Stimulated activated naive CD8-positive, alpha-beta T cell treated with anti-CD3 and anti-CD28 coated beads, Interleukin-15, amount 100 ng/mL, for 72 hours (primary cell): ENCODE results near the gene RXRA.

ENCODE experiments used
- ATAC-seq: fragments of 150-1000 bp; cut with Tn5 transposase; 2 replicates; pipeline ENCODE4 v1.10.0; 2021; ENCODE audit warnings: mild to moderate bottlenecking, moderate library complexity
- DNase-seq, 2 donors: peaks; one replicate each; pipeline ENCODE4 v3.0.0; 2021 to 2022
- H3K27ac Mint-ChIP-seq, 2 donors: one replicate each; pipeline ENCODE4 v1.8.0; 2022; ENCODE audit warnings: mild to moderate bottlenecking in 2 of 2, mixed read lengths in 2 of 2, moderate library complexity in 2 of 2
- H3K27me3 Mint-ChIP-seq: one replicate; pipeline ENCODE4 v1.8.0; 2022; ENCODE audit warnings: mixed read lengths
- H3K4me1 Mint-ChIP-seq: one replicate; pipeline ENCODE4 v1.8.0; 2022; ENCODE audit warnings: mild to moderate bottlenecking, mixed read lengths
- H3K4me3 Mint-ChIP-seq, 2 donors: one replicate each; pipeline ENCODE4 v1.8.0; 2022; ENCODE audit warnings: mild to moderate bottlenecking in 2 of 2, mixed read lengths in 2 of 2, moderate library complexity in 1 of 2
- H3K9me3 Mint-ChIP-seq, 2 donors: one replicate each; pipeline ENCODE4 v1.8.0; 2022; ENCODE audit warnings: mixed read lengths in 2 of 2

The RXRA gene

DNA sequence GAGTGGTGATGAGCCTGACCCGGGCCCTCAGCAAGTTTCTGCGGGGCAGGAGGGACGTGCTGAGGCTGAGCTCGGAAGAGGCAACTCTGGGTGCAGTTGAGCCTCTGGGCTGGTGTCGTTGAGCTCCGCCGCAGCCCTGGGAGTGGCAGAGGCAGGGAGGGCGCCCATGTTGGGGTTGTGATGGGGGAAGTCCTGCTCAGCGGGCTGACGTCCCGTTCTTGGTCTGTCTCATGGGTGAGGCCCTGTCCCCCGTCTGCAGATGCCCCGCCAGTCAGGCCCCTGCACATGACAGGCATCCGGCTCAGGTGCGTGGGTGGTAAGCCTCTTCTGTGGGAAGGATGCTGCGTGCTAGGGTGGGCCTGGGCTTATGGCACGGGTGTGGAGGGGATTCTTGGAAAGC, 64.3 kb downstream of the RXRA start:
- DNase-seq (peak; percentile 85 to 94), ATAC-seq (peak; percentile 84)
- Mint-ChIP-seq H3K4me1 (peaks cover 78% of the 10 kb centered on the region), H3K4me3 (peak overlapping the region; percentile 72 to 81), H3K27me3 (peaks cover 22% of the 10 kb centered on the region), H3K27ac (peak overlapping the region; percentile 90 to 98), H3K9me3 (peaks cover 6 to 8% of the 10 kb centered on the region in 2 donors)

DNA sequence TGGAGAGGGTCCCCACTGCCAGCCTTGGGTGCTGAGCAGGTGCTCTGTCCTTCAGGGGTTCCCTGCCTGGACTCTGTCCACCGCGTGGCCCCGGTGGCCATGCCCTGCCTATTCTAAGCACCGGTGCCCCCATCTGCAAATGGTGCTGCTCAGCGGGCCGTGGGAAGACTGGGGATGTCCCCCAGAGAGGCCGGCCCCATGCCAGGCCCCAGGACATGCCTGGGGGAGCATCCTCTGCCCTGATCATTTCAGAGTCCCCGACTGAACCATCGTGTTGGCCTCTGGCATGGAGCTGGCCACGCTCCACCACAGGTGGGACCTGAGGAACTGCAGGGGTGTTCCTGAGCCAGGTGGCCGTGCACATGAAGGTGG, 64.7 kb downstream of the RXRA start:
- DNase-seq, result no peak
- H3K27ac Mint-ChIP-seq, result peak overlapping the region; percentile 90 to 98
- peaks cover 22% of the 10 kb centered on the region for H3K27me3 Mint-ChIP-seq
- peak overlapping the region; percentile 72 to 81 for H3K4me3 Mint-ChIP-seq
- peaks cover 82% of the 10 kb centered on the region for H3K4me1 Mint-ChIP-seq
- peak; percentile 16 for ATAC-seq
- peaks cover 6 to 8% of the 10 kb centered on the region in 2 donors for H3K9me3 Mint-ChIP-seq

DNA sequence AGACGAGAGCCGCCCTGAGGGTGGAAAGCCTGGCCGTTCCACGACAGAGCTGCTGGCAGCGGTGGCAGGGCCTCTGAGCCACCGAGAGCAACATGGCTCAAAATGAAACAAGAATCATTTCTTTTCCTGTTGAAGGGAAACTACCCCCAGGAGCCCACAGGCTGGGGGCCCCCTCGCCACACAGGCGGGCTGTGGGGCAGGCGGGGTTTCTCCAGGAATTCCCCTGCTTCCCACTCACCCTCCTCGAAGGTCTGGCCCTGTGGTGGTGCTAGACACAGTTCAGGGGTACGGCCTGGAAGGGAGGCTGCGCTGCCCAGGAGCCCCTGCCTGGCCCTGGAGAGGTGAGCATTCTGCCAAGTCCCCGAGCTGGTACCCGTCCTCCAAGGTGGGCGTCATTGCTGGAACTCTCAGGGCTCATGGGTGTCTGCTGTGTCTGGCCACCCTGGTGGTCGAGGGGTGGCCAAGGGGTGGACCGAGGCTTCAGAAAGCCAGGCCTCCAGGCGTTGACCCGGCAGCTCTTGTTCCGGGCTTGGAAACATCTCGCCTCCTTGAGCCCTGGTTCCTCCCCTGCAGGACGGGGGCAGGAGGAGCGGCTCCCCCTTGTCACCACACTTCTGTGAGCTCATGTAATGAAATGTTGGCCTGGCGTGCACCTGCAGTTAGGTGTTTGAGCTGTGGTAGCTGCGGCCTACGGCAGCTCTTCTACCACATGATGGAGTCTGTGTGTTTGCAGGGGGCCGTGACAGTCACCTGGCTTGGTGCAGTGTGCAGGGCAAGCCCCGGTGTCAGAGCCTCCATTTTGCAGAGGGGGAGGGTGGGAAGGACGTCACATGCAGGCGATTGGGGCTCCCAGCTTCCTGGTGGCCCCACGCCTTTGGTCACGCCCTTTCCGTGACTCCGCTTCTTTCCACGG, 65.3 kb downstream of the RXRA start:
- peak; percentile 89 to 91 for DNase-seq
- Mint-ChIP-seq H3K9me3 (peaks cover 6 to 8% of the 10 kb centered on the region in 2 donors), H3K4me1 (peaks cover 88% of the 10 kb centered on the region), H3K27ac (peak overlapping the region; percentile 90 to 98), H3K27me3 (peaks cover 22% of the 10 kb centered on the region), H3K4me3 (peak overlapping the region; percentile 72 to 81)
- ATAC-seq, result peak; percentile 77

DNA sequence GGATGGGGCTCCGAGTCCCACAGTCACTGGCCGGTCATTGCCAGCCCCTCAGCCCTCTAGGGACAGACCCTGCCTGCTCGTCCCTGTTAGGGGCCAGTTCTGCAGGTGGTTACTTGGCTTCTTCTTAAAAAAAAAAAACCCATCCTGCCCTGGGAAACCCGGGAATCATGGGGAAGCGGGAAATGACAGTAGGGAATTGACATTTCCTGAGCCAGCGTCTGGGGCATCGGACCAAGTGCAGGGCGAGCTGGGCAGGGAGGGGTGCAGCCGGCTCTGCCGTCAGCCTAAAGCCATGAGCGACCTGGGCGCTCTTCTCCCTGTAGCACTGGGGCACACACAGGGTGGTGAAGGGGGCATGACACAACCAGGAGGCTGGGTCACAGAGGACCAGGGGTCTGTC, 66.6 kb downstream of the RXRA start:
- H3K4me3 Mint-ChIP-seq, result peak overlapping the region in 1 of 2 donors; percentile 81
- H3K9me3 Mint-ChIP-seq, result peaks cover 6 to 8% of the 10 kb centered on the region in 2 donors
- ATAC-seq (no peak), DNase-seq (no peak)
- peaks cover 22% of the 10 kb centered on the region for H3K27me3 Mint-ChIP-seq
- H3K4me1 Mint-ChIP-seq, result peaks cover 100% of the 10 kb centered on the region
- H3K27ac Mint-ChIP-seq, result no peak overlapping the region

DNA sequence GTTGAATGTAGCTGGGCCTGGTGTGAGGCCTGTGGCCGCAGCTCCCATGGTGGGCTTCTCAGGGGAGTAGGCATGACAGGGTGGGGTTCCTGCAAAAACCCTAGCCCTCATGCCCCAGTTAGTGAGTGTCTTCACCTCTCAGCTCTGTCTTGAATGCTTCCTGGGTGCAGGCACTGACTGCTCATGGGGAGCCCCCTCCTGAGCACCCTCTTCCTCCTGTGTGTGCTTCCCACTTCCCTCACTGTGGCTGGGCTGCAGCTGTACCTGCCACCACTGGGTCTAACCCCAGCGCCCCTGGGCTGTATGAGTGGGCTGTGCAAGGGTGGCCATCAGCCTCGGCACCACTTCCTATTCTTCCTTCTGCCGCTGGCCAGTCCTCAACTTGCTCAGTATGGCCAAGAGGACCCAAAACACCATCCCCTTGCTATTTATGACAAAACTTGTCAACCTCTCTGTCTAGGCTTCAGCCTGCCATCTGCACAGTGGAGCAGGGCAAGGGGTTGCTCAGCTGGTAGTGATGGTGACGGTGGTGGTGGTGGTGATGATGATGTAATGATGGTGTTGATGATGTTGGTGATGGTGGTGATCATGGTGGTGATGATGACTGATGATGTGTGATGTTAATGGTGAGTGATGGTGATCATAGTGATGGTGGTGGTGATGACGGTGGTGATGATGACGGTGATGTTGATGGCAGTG, 67.5 kb downstream of the RXRA start:
- peak overlapping the region in 1 of 2 donors; percentile 81 for H3K4me3 Mint-ChIP-seq
- ATAC-seq, result no peak
- peaks cover 14% of the 10 kb centered on the region for H3K27me3 Mint-ChIP-seq
- peaks cover 100% of the 10 kb centered on the region for H3K4me1 Mint-ChIP-seq
- no peak overlapping the region for H3K27ac Mint-ChIP-seq
- DNase-seq, result peak in 1 of 2 donors; percentile 44
- H3K9me3 Mint-ChIP-seq, result peaks cover 6 to 10% of the 10 kb centered on the region in 2 donors

DNA sequence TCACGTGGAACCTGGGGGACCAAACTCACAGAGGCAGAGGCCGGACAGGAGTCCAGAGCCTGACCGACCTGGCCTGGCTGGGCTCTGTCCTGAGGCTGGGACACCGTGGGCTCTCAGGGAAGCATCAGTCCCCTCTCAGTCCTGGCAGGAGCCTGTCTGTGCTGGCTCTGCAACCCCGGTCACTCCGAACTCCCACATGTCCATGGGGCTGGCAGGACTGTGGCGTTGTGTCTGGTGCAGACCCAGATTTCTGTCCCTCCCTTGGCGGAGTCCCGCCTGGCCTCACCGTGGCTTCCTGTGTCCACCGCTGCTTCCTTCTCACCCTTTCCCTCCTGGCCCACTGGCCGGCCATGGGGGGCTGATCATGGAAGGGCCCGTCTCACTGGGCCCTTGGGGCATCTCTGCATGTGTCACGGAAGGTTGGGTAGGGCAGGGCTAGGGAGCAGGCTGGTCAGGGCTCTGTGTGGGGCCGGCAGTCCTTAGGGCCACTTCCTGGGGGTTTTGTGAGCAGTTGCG, 68.8 kb downstream of the RXRA start:
- Mint-ChIP-seq H3K27ac (no peak overlapping the region), H3K4me1 (peaks cover 89% of the 10 kb centered on the region), H3K27me3 (peaks cover under 1% of the 10 kb centered on the region), H3K9me3 (peaks cover 6 to 21% of the 10 kb centered on the region in 2 donors), H3K4me3 (peak overlapping the region in 1 of 2 donors; percentile 49)
- no peak for DNase-seq
- no peak for ATAC-seq

DNA sequence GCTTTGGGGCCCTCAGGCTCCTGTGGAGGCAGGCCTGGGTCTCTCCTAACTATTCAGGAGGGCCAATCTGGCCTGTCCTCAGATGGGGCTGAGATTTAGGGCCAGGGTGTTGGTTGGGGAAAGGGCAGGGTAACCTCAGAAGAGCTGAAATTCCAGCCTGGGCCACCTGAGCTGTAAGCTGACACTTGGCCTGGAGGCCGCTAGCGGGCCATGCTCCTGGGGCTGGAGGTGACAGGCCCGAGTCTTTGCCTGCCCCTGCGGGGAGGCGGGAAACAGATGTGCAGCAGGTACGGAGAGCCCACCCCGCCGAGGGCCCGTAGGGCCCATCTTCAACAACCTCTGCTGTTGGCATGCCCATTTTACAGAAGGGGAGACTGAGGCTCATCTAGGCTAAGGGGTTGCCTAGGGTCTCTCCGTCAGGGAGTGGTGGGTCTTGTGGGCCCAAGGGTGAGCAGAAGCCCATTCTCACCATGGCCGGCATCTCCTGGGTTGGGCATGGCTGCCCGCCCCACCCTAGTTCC, 69.5 kb downstream of the RXRA start:
- Mint-ChIP-seq H3K4me1 (peaks cover 82% of the 10 kb centered on the region), H3K27me3 (no peaks in the 10 kb centered on the region), H3K27ac (no peak overlapping the region), H3K4me3 (peak overlapping the region; percentile 71 to 84), H3K9me3 (peaks cover 6 to 21% of the 10 kb centered on the region in 2 donors)
- ATAC-seq (no peak), DNase-seq (no peak)

DNA sequence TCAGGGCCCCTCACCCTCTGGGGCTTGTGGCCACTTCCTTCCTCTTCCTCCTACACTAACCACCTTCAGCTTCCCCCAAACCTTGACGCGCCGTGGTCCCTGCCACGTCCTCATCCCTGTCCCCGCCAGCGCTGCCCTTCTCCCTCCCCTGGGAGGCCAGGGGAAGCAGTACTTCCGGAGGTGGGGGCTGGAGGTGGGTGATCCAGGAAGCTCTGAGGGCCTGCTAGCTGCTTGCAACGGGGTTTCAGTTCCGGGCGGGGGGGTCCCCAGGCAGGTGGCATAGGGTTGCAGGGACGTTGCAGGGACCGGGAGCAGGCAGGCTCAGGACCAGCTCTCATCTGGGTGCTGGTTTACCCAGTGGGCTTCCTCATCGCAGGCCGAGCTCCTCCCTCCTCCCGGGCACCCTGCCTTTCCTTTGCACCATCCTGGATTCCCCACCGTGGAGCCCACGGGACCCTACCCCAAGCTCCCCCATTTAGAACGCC, 70.0 kb downstream of the RXRA start:
- peak; percentile 41 to 82 for DNase-seq

DNA sequence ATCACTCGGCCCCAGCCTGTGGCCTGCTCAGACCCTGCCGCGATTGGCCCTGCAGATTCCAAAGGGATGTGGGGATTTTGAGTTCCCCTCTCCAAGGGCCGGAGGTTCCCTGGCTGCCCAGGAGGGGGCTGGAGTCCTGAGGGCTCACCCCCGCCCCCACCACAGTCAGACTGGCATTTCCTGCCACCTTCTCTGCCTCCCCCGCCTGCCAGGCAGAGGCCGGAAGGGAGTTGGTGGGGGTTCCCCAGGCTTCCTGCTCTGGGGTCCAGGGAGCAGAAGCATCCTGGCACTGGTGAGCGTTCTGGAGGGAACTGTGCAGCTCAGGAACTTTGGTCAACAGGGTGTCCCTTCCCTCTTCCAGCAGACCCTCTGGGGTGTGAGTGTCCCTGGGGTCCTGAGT, 70.6 kb downstream of the RXRA start:
- Mint-ChIP-seq H3K9me3 (peaks cover 6 to 21% of the 10 kb centered on the region in 2 donors), H3K4me3 (peak overlapping the region; percentile 71 to 84), H3K27me3 (no peaks in the 10 kb centered on the region), H3K27ac (peak overlapping the region in 1 of 2 donors; percentile 72), H3K4me1 (peaks cover 72% of the 10 kb centered on the region)
- DNase-seq (peak in 1 of 2 donors; percentile 61), ATAC-seq (peak; percentile 38)

More for the DNA sequence above, 70.0 kb downstream of the RXRA start:
- H3K27ac Mint-ChIP-seq, result peak overlapping the region; percentile 41 to 72
- H3K9me3 Mint-ChIP-seq, result peaks cover 6 to 21% of the 10 kb centered on the region in 2 donors
- H3K4me3 Mint-ChIP-seq, result peak overlapping the region; percentile 71 to 84
- ATAC-seq, result peak; percentile 63
- H3K4me1 Mint-ChIP-seq, result peaks cover 77% of the 10 kb centered on the region
- no peaks in the 10 kb centered on the region for H3K27me3 Mint-ChIP-seq

DNA sequence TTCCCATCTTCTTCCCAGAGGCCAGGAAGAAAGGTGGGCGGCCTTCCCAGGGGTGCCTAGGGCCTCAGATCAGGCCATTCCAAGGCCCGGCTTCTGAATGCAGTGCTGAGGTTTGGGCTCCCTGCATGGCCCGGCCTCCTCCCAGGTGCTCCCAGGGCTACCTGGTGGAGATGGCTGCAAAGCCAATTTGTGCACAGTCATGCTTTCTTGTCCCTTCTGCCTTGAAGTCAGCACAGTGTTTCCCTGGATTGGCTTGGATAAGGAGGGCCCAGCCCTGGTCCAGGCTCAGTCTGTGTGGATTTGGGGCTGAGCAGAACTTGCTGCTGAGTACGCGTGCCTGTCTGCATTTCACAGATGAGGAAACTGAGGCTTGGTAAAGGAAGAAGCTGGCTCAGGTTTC, 72.5 kb downstream of the RXRA start:
- peaks cover 5 to 20% of the 10 kb centered on the region in 2 donors for H3K9me3 Mint-ChIP-seq
- ATAC-seq (no peak), DNase-seq (no peak)
- H3K27ac Mint-ChIP-seq, result no peak overlapping the region
- no peak overlapping the region for H3K4me3 Mint-ChIP-seq
- H3K4me1 Mint-ChIP-seq, result peaks cover 69% of the 10 kb centered on the region
- no peaks in the 10 kb centered on the region for H3K27me3 Mint-ChIP-seq

DNA sequence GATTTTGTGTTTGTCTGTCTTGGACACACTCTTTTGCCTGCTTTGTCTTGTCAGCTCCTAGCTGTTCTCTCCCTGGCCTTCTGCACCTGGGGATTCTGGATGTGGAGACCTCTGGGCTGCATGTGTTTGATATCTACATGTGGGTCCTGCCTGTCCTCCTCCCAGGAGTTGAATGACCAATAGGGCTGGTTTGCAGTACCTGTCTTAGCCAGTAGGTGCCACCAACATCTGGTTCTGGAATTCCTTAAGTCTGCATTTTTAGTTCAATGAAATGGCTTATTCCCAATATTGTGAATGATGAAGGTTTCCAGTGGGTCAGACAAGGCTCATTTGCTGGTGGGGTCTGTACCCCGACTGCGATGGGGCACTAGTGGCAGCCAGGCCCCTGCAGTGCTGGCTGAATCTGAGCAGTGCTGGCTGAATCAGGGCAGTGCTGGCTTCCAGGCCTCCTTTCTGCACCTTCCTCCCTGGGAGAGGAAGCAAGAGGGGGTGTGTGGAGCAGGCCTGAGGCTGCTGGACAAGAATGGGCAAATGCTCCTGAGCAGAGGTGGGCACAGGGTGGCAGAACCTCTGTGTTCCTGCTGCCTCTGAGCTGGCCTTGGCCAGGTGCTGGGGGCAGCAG, 73.3 kb downstream of the RXRA start:
- DNase-seq (no peak), ATAC-seq (no peak)
- H3K27ac Mint-ChIP-seq, result no peak overlapping the region
- peaks cover 6% of the 10 kb centered on the region for H3K27me3 Mint-ChIP-seq
- H3K4me3 Mint-ChIP-seq, result no peak overlapping the region
- peaks cover 69% of the 10 kb centered on the region for H3K4me1 Mint-ChIP-seq
- peaks cover 0 to 14% of the 10 kb centered on the region in 2 donors for H3K9me3 Mint-ChIP-seq

DNA sequence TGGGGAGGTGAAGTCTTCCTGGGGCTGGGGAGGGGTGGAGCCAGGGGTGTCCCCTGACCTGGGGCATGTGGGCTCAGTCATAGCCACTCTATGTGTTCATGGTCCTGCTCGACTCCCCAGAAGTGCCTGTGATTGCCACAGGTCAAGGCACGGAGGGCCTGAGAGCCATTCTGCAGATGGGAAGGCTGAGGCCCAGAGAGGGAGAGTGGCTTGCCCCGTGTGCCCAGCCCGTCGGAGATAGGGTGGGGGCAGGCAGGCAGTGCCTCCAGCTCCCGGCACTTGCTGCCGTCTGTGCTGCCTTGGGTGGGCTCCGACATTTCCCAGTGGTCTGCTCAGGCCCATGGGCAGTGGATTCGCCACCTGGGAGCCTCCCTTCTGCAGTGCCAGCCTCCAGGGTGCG, 74.0 kb downstream of the RXRA start:
- H3K27ac Mint-ChIP-seq, result no peak overlapping the region
- H3K4me1 Mint-ChIP-seq, result peaks cover 68% of the 10 kb centered on the region
- DNase-seq, result no peak
- H3K4me3 Mint-ChIP-seq, result no peak overlapping the region
- ATAC-seq, result no peak
- H3K9me3 Mint-ChIP-seq, result peaks cover 0 to 14% of the 10 kb centered on the region in 2 donors
- peaks cover 13% of the 10 kb centered on the region for H3K27me3 Mint-ChIP-seq

DNA sequence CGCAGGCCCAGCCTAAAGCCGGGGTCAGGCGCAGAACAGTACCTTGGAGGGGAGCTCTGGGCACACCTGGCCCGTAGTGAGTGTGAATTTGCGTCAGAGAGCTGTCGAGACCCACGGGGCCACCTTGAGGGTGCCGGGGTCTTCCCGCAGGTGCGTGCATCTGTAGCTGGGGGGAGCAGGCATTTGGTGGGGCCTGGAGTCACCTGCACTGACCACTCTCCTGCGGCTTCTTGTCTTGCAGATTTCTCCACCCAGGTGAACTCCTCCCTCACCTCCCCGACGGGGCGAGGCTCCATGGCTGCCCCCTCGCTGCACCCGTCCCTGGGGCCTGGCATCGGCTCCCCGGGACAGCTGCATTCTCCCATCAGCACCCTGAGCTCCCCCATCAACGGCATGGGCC, 75.1 kb downstream of the RXRA start:
- H3K27me3 Mint-ChIP-seq, result peaks cover 23% of the 10 kb centered on the region
- H3K9me3 Mint-ChIP-seq, result peaks cover 0 to 14% of the 10 kb centered on the region in 2 donors
- no peak for DNase-seq
- no peak for ATAC-seq
- no peak overlapping the region for H3K4me3 Mint-ChIP-seq
- H3K27ac Mint-ChIP-seq, result no peak overlapping the region
- H3K4me1 Mint-ChIP-seq, result peaks cover 68% of the 10 kb centered on the region

DNA sequence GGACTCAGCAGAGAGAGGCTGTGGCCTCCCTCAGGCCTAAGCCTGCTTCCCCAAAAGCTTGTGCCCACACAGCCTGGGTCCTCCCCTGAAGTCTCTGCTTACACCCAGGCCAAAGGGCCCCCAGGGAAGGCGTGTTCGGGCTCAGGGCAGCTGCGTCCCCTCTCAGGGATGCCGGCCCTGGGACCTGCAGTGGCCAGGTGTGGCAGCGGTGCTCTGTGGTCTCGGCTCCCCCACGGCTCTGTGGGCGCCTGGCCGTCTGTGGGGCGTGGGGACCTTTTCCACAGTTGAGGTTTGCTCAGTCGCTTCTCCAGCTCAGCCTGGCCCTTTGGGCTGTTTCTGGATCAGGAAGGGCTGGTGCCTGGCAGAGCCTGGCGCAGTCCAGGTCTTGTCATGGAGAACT, 75.9 kb downstream of the RXRA start:
- H3K27ac Mint-ChIP-seq, result no peak overlapping the region
- DNase-seq, result no peak
- H3K4me3 Mint-ChIP-seq, result no peak overlapping the region
- peaks cover 23% of the 10 kb centered on the region for H3K27me3 Mint-ChIP-seq
- H3K4me1 Mint-ChIP-seq, result peaks cover 68% of the 10 kb centered on the region
- ATAC-seq, result no peak
- peaks cover 0 to 14% of the 10 kb centered on the region in 2 donors for H3K9me3 Mint-ChIP-seq

DNA sequence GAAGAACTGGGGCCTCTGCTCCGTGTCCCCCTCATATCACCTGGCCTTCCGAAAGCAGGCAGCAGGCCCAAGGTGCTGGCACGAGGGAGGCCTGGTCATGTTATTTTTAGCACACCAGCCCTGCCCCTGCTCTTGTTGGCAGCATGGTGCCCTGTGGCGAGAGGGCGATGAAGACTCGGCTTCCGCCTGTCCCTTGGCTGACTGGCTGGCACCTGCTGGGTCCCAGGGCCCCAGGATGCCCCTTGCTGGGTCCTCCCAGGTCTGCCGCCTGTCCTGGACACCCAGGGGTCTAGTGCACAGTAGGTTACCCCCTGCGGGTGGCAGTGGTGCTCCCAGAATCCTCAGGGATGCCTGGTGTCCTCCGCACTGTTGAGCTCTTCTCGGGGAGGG, 77.0 kb downstream of the RXRA start:
- peaks cover 0 to 14% of the 10 kb centered on the region in 2 donors for H3K9me3 Mint-ChIP-seq
- no peak for ATAC-seq
- H3K27me3 Mint-ChIP-seq, result peaks cover 23% of the 10 kb centered on the region
- H3K4me3 Mint-ChIP-seq, result peak overlapping the region; percentile 37 to 59
- H3K27ac Mint-ChIP-seq, result no peak overlapping the region
- DNase-seq, result no peak
- peaks cover 68% of the 10 kb centered on the region for H3K4me1 Mint-ChIP-seq
